HepG2 (cell line): ENCODE measurements around the gene ASB16. TPM values are rescaled to one million over a fixed set of nuclear protein-coding genes. Genes with fewer than 3 reads are reported as not detected.

Experiments used
- GATAD2A ChIP-seq: IDR thresholded peaks from 2 replicates; pipeline ENCODE4 v1.6.1; 2016
- MXD4 ChIP-seq: IDR thresholded peaks from 2 replicates; pipeline ENCODE4 v1.6.1; 2016; ENCODE audit warnings: mild to moderate bottlenecking, missing biosample characterization, missing genetic modification reagents
- NFE2L2 ChIP-seq: fragments of 150-350 bp; IDR thresholded peaks from 2 replicates; pipeline ENCODE4 v1.6.1; 2014; ENCODE audit warnings: low read length
- REPIN1 ChIP-seq: sonication (generic); formaldehyde crosslinking; IDR thresholded peaks from 2 replicates; pipeline ENCODE4 v1.8.0; 2022; ENCODE audit warnings: missing genetic modification reagents, low read depth, mild to moderate bottlenecking, borderline replicate concordance
- SMARCC2 ChIP-seq: fragments of 450-650 bp; IDR thresholded peaks from 2 replicates; pipeline ENCODE4 v1.6.1; 2017; ENCODE audit warnings: antibody characterized with exemption, mild to moderate bottlenecking
- TCF12 ChIP-seq, 2 experiments: fragments of 450-650 bp in 1 of 2; sonication (generic) in 1 of 2; formaldehyde crosslinking in 1 of 2; IDR thresholded peaks; 2 replicates each; pipeline versions ENCODE4 v1.6.1 to v1.8.0; 2017 to 2022; ENCODE audit warnings: antibody characterized with exemption in 1 of 2, mild to moderate bottlenecking in 1 of 2, missing genetic modification reagents in 1 of 2, moderate library complexity in 1 of 2
- TMF1 ChIP-seq: sonication (generic); formaldehyde crosslinking; IDR thresholded peaks from 2 replicates; pipeline ENCODE4 v1.8.1; 2022; ENCODE audit warnings: low read depth, missing genetic modification reagents
- ZNF124 ChIP-seq: sonication (generic); formaldehyde crosslinking; IDR thresholded peaks from 2 replicates; pipeline ENCODE4 v1.4.0; 2020; ENCODE audit warnings: missing genetic modification reagents
- ZNF33B ChIP-seq: sonication (generic); formaldehyde crosslinking; IDR thresholded peaks from 2 replicates; pipeline ENCODE4 v1.5.1; 2020; ENCODE audit warnings: mild to moderate bottlenecking, missing genetic modification reagents
- ZNF567 ChIP-seq: sonication (generic); formaldehyde crosslinking; IDR thresholded peaks from 2 replicates; pipeline ENCODE4 v1.8.1; 2023; ENCODE audit warnings: mild to moderate bottlenecking, missing genetic modification reagents, borderline replicate concordance
- ZNF672 ChIP-seq: sonication (generic); formaldehyde crosslinking; IDR thresholded peaks from 2 replicates; pipeline ENCODE4 v1.8.1; 2022; ENCODE audit warnings: missing genetic modification reagents
- ZNF746 ChIP-seq: sonication (generic); formaldehyde crosslinking; IDR thresholded peaks from 2 replicates; pipeline ENCODE4 v1.8.0; 2022; ENCODE audit warnings: mild to moderate bottlenecking, missing genetic modification reagents
- polyA plus RNA-seq, 8 experiments: library from polyadenylated mRNA; depleted of rRNA in 3 of 8; stranded (reverse) in 7 of 8; unstranded in 1 of 8; fragments of >200 nt; fragmentation: Illumina TruSeq in 4 of 8; extraction: Trizol in 4 of 8; gene quantifications; 2 replicates each; pipeline versions ENCODE4 v1.2.1 to v1.2.3, GENCODE V29; 2011 to 2016; ENCODE audit warnings: low read depth in 4 of 8, missing spikeins in 1 of 8, mixed read lengths in 1 of 8; ENCODE audit not compliant: insufficient read depth in 1 of 8
- total RNA-seq, 5 experiments: library from RNA; depleted of rRNA; stranded (reverse); fragments of >200 nt; fragmentation: Illumina TruSeq; extraction: Trizol; gene quantifications; 2 replicates each; pipeline ENCODE4 v1.2.3, GENCODE V29; 2016; ENCODE audit warnings: low read depth in 1 of 5
- TF ChIP-seq, protein P1 (sequence below): fragments of 450-650 bp; IDR thresholded peaks from 2 replicates; pipeline ENCODE4 v1.6.1; 2017
- TF ChIP-seq, protein P2 (sequence below): sonication (generic); formaldehyde crosslinking; IDR thresholded peaks from 2 replicates; pipeline ENCODE4 v1.5.1; 2020; ENCODE audit warnings: mild to moderate bottlenecking, missing genetic modification reagents, borderline replicate concordance
- TF ChIP-seq, protein P3 (sequence below): IDR thresholded peaks from 2 replicates; pipeline ENCODE4 v1.6.1; 2012; ENCODE audit warnings: low read depth, low read length, improper control_type of control experiment
- TF ChIP-seq, protein P4 (sequence below): sonication (generic); formaldehyde crosslinking; IDR thresholded peaks from 2 replicates; pipeline ENCODE4 v1.5.0; 2020; ENCODE audit warnings: missing genetic modification reagents
- TF ChIP-seq, protein P5 (sequence below): sonication (generic); formaldehyde crosslinking; IDR thresholded peaks from 2 replicates; pipeline ENCODE4 v1.8.0; 2022; ENCODE audit warnings: mild to moderate bottlenecking, missing genetic modification reagents, moderate library complexity
- TF ChIP-seq, protein P6 (sequence below): IDR thresholded peaks from 2 replicates; pipeline ENCODE4 v1.6.1; 2016; ENCODE audit warnings: missing compliant biosample characterization, missing genetic modification reagents, borderline replicate concordance

ASB16 gene
- total and polyA plus RNA-seq, 2 of the 13 experiments (the other 11 are each of a cell fraction or from before 2014, with no cell fraction given) = 0.07 TPM; not detected in 1

DNA sequence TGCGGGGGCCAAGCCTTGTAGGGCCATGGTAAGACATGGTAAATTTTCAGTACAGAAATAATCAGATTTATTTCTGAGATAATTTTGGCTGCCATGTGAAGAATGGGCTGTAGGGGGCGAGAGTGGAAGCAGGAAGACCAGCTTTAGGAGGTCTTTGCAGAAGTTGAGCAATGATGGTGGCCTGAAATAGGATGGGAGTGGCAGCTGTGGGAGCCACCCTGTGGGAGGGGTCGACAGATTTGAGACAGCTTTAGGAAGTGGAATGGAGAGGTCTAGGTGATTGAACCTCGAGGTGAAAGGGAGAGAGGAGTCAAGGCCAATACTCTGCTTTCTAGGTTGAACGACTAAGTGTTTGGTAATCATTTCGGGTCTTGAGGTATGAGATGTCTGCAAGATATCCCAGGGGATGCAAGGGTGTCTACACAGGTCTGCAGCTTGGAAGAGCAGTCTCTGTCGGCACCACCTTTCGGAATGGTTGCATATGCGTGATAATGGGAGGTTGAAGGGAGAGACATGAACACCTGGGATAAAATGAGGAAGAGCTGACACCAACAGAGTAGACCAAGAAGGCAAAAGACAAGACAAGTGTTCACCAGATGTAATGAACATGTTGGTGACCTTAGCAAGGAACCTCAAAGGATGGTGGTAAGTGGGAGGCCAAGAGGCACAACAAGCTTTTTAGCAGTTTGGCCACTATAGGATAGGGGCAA, 33.4 kb downstream of the ASB16 start (continued):
- TF ChIP-seq, protein P1, sequence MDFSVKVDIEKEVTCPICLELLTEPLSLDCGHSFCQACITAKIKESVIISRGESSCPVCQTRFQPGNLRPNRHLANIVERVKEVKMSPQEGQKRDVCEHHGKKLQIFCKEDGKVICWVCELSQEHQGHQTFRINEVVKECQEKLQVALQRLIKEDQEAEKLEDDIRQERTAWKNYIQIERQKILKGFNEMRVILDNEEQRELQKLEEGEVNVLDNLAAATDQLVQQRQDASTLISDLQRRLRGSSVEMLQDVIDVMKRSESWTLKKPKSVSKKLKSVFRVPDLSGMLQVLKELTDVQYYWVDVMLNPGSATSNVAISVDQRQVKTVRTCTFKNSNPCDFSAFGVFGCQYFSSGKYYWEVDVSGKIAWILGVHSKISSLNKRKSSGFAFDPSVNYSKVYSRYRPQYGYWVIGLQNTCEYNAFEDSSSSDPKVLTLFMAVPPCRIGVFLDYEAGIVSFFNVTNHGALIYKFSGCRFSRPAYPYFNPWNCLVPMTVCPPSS = no peak
- TF ChIP-seq ZNF124 (CRISPR knock-in tag) (no peak), GATAD2A (CRISPR knock-in tag) (peak; percentile 65), TCF12 (IDR thresholded peaks at IDR 0.05) (no peak), TCF12 (CRISPR knock-in tag; IDR thresholded peaks at IDR 0.05) (no peak), ZNF672 (CRISPR knock-in tag) (no peak), TMF1 (CRISPR knock-in tag) (no peak), ZNF746 (CRISPR knock-in tag) (no peak), NFE2L2 (no peak), ZNF33B (no peak), ZNF567 (CRISPR knock-in tag) (no peak), REPIN1 (CRISPR knock-in tag) (no peak), MXD4 (CRISPR knock-in tag) (no peak), SMARCC2 (no peak)
- TF ChIP-seq, protein P2, sequence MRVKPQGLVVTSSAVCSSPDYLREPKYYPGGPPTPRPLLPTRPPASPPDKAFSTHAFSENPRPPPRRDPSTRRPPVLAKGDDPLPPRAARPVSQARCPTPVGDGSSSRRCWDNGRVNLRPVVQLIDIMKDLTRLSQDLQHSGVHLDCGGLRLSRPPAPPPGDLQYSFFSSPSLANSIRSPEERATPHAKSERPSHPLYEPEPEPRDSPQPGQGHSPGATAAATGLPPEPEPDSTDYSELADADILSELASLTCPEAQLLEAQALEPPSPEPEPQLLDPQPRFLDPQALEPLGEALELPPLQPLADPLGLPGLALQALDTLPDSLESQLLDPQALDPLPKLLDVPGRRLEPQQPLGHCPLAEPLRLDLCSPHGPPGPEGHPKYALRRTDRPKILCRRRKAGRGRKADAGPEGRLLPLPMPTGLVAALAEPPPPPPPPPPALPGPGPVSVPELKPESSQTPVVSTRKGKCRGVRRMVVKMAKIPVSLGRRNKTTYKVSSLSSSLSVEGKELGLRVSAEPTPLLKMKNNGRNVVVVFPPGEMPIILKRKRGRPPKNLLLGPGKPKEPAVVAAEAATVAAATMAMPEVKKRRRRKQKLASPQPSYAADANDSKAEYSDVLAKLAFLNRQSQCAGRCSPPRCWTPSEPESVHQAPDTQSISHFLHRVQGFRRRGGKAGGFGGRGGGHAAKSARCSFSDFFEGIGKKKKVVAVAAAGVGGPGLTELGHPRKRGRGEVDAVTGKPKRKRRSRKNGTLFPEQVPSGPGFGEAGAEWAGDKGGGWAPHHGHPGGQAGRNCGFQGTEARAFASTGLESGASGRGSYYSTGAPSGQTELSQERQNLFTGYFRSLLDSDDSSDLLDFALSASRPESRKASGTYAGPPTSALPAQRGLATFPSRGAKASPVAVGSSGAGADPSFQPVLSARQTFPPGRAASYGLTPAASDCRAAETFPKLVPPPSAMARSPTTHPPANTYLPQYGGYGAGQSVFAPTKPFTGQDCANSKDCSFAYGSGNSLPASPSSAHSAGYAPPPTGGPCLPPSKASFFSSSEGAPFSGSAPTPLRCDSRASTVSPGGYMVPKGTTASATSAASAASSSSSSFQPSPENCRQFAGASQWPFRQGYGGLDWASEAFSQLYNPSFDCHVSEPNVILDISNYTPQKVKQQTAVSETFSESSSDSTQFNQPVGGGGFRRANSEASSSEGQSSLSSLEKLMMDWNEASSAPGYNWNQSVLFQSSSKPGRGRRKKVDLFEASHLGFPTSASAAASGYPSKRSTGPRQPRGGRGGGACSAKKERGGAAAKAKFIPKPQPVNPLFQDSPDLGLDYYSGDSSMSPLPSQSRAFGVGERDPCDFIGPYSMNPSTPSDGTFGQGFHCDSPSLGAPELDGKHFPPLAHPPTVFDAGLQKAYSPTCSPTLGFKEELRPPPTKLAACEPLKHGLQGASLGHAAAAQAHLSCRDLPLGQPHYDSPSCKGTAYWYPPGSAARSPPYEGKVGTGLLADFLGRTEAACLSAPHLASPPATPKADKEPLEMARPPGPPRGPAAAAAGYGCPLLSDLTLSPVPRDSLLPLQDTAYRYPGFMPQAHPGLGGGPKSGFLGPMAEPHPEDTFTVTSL = no peak
- TF ChIP-seq, protein P3, sequence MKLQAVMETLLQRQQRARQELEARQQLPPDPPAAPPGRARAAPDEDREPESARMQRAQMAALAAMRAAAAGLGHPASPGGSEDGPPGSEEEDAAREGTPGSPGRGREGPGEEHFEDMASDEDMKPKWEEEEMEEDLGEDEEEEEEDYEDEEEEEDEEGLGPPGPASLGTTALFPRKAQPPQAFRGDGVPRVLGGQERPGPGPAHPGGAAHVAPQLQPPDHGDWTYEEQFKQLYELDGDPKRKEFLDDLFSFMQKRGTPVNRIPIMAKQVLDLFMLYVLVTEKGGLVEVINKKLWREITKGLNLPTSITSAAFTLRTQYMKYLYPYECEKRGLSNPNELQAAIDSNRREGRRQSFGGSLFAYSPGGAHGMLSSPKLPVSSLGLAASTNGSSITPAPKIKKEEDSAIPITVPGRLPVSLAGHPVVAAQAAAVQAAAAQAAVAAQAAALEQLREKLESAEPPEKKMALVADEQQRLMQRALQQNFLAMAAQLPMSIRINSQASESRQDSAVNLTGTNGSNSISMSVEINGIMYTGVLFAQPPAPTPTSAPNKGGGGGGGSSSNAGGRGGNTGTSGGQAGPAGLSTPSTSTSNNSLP = peak; percentile 63; the same call in 1 of the 2 replicates
- TF ChIP-seq, protein P4, sequence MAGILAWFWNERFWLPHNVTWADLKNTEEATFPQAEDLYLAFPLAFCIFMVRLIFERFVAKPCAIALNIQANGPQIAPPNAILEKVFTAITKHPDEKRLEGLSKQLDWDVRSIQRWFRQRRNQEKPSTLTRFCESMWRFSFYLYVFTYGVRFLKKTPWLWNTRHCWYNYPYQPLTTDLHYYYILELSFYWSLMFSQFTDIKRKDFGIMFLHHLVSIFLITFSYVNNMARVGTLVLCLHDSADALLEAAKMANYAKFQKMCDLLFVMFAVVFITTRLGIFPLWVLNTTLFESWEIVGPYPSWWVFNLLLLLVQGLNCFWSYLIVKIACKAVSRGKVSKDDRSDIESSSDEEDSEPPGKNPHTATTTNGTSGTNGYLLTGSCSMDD (CRISPR knock-in tag) = no peak
- TF ChIP-seq, protein P5, sequence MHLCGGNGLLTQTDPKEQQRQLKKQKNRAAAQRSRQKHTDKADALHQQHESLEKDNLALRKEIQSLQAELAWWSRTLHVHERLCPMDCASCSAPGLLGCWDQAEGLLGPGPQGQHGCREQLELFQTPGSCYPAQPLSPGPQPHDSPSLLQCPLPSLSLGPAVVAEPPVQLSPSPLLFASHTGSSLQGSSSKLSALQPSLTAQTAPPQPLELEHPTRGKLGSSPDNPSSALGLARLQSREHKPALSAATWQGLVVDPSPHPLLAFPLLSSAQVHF = no peak
- TF ChIP-seq, protein P6, sequence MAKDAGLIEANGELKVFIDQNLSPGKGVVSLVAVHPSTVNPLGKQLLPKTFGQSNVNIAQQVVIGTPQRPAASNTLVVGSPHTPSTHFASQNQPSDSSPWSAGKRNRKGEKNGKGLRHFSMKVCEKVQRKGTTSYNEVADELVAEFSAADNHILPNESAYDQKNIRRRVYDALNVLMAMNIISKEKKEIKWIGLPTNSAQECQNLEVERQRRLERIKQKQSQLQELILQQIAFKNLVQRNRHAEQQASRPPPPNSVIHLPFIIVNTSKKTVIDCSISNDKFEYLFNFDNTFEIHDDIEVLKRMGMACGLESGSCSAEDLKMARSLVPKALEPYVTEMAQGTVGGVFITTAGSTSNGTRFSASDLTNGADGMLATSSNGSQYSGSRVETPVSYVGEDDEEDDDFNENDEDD = no peak
